ENCODE measurements around the gene HCFC1R1. TPM values are rescaled to one million over a fixed set of nuclear protein-coding genes. Genes with fewer than 3 reads are reported as not detected.
"Not testable (repeated sequence)": the region's sequence is repeated elsewhere in the genome, so short reads cannot be mapped to it uniquely, and the experiment has no call there.

Gene HCFC1R1
- polyA plus RNA-seq, 1 of the 3 experiments (the other 2 are of a cell fraction), result 54.9 TPM

DNA sequence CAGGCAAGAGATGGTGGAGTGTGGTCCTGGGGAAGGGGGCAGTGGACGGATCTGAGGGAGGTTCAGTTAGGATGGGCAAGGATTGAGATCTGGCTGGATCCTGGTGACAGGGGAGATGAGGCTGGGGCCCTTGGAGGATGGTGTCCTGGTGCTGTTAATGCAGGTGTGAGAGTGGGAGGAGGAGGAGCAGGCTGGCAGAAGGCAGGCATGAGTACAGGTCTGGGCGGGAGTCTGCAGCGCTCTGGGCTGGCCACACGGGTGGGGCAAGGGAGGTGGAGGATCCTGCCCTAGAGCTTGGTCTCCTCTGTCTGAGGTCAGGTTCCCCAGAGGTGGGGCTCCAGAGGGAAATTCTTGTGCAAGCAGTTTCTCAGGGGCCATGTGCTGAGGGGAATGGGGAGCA lies 48.4 kb upstream of the HCFC1R1 start:
- POLR2A ChIA-PET; H3K4me1 ChIP-seq (ENCODE audit: control insufficient read depth in 1 of 2, insufficient read depth in 2 of 2, low read depth in 1 of 2, low read length in 1 of 2); H4K20me1 ChIP-seq (ENCODE audit: insufficient read depth); H3K9me3 ChIP-seq; H3F3A ChIP-seq (replicated peaks; ENCODE audit: insufficient read depth); H2AFZ ChIP-seq (ENCODE audit: low read depth); H3K27ac ChIP-seq (ENCODE audit: low read depth in 2 of 2, low read length in 1 of 2); H3K9me2 ChIP-seq; H3K36me3 ChIP-seq (replicated peaks in 1 of 2; ENCODE audit: control insufficient read depth in 1 of 2, insufficient read depth in 2 of 2, low read length in 1 of 2); H3K4me3 ChIP-seq (ENCODE audit: low read depth in 2 of 2, low read length in 1 of 2); H3K4me2 ChIP-seq; H3K9ac ChIP-seq; CTCF ChIA-PET; H3K79me2 ChIP-seq (ENCODE audit: insufficient read depth); DNase-seq: not testable (repeated sequence)
- H3K27me3 ChIP-seq (ENCODE audit: insufficient read depth), result peaks cover 20% of the 10 kb centered on the region
- WGBS (ENCODE audit: low lambda C conversion rate), result 59% methylated on average over 4 of the region's 4 CpGs

DNA sequence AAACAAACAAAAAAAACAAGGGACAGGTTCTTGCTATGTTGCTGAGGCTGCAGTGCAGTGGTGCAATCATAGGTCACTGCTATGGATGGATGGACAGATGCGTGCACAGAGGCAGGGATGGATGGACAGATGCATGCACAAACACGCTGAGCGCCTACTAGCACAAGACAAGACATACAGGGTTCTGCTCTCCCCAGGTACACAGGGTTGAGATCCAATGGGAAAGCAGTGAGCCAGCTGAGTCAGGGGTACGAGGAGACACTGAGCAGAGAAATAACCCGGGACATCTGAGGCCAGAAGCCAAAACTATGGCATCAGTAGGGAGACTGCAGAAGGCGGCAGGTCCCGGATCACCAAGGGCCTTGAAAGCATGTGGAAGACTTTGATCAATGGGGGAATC lies 47.9 kb upstream of the HCFC1R1 start:
- no peak overlapping the region for H3K4me3 ChIP-seq (ENCODE audit: low read depth in 2 of 2, low read length in 1 of 2)
- ChIA-PET CTCF (interaction anchor here (2.9 kb wide), 1 partner anchor 13 kb away, joined by 12 read pairs; no protein-coding TSS in a partner anchor), POLR2A (no interaction called here)
- no peaks in the 10 kb centered on the region for H3K4me1 ChIP-seq (ENCODE audit: control insufficient read depth in 1 of 2, insufficient read depth in 2 of 2, low read depth in 1 of 2, low read length in 1 of 2)
- whole genome bisulfite sequencing (ENCODE audit: low lambda C conversion rate), result 80% methylated on average over 7 of the region's 7 CpGs
- H3K36me3 ChIP-seq (replicated peaks in 1 of 2; ENCODE audit: control insufficient read depth in 1 of 2, insufficient read depth in 2 of 2, low read length in 1 of 2), result no peaks in the 10 kb centered on the region
- H3K4me2 ChIP-seq, result no peak overlapping the region
- TF ChIP-seq TAF1 (IDR thresholded peaks at IDR 0.05; ENCODE audit: borderline replicate concordance, low read depth, low read length) (no peak), RFX5 (IDR thresholded peaks at IDR 0.05; ENCODE audit: low read length) (no peak), TCF12 (IDR thresholded peaks at IDR 0.05) (no peak), NFIC (IDR thresholded peaks at IDR 0.05; ENCODE audit: borderline replicate concordance) (no peak), CHD2 (IDR thresholded peaks at IDR 0.05; ENCODE audit: low read length, partially characterized antibody) (no peak), RAD21 (IDR thresholded peaks at IDR 0.05; ENCODE audit: low read length) (no peak), TEAD4 (IDR thresholded peaks at IDR 0.05; ENCODE audit: borderline replicate concordance, insufficient read depth) (no peak), FOXM1 (IDR thresholded peaks at IDR 0.05; ENCODE audit: low read depth) (no peak), GABPA (IDR thresholded peaks at IDR 0.05; ENCODE audit: low read depth) (no peak), EZH2phosphoT487 (IDR thresholded peaks at IDR 0.05; ENCODE audit: borderline replicate concordance, low read depth) (no peak)
- TF ChIP-seq, protein P1, sequence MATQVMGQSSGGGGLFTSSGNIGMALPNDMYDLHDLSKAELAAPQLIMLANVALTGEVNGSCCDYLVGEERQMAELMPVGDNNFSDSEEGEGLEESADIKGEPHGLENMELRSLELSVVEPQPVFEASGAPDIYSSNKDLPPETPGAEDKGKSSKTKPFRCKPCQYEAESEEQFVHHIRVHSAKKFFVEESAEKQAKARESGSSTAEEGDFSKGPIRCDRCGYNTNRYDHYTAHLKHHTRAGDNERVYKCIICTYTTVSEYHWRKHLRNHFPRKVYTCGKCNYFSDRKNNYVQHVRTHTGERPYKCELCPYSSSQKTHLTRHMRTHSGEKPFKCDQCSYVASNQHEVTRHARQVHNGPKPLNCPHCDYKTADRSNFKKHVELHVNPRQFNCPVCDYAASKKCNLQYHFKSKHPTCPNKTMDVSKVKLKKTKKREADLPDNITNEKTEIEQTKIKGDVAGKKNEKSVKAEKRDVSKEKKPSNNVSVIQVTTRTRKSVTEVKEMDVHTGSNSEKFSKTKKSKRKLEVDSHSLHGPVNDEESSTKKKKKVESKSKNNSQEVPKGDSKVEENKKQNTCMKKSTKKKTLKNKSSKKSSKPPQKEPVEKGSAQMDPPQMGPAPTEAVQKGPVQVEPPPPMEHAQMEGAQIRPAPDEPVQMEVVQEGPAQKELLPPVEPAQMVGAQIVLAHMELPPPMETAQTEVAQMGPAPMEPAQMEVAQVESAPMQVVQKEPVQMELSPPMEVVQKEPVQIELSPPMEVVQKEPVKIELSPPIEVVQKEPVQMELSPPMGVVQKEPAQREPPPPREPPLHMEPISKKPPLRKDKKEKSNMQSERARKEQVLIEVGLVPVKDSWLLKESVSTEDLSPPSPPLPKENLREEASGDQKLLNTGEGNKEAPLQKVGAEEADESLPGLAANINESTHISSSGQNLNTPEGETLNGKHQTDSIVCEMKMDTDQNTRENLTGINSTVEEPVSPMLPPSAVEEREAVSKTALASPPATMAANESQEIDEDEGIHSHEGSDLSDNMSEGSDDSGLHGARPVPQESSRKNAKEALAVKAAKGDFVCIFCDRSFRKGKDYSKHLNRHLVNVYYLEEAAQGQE (IDR thresholded peaks at IDR 0.05; ENCODE audit: low read depth, low read length), result no peak
- TF ChIP-seq, protein P2, sequence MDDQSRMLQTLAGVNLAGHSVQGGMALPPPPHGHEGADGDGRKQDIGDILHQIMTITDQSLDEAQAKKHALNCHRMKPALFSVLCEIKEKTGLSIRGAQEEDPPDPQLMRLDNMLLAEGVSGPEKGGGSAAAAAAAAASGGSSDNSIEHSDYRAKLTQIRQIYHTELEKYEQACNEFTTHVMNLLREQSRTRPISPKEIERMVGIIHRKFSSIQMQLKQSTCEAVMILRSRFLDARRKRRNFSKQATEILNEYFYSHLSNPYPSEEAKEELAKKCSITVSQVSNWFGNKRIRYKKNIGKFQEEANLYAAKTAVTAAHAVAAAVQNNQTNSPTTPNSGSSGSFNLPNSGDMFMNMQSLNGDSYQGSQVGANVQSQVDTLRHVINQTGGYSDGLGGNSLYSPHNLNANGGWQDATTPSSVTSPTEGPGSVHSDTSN (IDR thresholded peaks at IDR 0.05), result no peak
- TF ChIP-seq, protein P3, sequence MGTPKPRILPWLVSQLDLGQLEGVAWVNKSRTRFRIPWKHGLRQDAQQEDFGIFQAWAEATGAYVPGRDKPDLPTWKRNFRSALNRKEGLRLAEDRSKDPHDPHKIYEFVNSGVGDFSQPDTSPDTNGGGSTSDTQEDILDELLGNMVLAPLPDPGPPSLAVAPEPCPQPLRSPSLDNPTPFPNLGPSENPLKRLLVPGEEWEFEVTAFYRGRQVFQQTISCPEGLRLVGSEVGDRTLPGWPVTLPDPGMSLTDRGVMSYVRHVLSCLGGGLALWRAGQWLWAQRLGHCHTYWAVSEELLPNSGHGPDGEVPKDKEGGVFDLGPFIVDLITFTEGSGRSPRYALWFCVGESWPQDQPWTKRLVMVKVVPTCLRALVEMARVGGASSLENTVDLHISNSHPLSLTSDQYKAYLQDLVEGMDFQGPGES (IDR thresholded peaks at IDR 0.05; ENCODE audit: low read depth, low read length), result no peak
- TF ChIP-seq, protein P4, sequence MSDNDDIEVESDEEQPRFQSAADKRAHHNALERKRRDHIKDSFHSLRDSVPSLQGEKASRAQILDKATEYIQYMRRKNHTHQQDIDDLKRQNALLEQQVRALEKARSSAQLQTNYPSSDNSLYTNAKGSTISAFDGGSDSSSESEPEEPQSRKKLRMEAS (IDR thresholded peaks at IDR 0.05; ENCODE audit: low read depth), result no peak
- TF ChIP-seq, protein P5, sequence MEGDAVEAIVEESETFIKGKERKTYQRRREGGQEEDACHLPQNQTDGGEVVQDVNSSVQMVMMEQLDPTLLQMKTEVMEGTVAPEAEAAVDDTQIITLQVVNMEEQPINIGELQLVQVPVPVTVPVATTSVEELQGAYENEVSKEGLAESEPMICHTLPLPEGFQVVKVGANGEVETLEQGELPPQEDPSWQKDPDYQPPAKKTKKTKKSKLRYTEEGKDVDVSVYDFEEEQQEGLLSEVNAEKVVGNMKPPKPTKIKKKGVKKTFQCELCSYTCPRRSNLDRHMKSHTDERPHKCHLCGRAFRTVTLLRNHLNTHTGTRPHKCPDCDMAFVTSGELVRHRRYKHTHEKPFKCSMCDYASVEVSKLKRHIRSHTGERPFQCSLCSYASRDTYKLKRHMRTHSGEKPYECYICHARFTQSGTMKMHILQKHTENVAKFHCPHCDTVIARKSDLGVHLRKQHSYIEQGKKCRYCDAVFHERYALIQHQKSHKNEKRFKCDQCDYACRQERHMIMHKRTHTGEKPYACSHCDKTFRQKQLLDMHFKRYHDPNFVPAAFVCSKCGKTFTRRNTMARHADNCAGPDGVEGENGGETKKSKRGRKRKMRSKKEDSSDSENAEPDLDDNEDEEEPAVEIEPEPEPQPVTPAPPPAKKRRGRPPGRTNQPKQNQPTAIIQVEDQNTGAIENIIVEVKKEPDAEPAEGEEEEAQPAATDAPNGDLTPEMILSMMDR (IDR thresholded peaks at IDR 0.05), result no peak
- peaks cover 15% of the 10 kb centered on the region for H3K27me3 ChIP-seq (ENCODE audit: insufficient read depth)
- no peaks in the 10 kb centered on the region for H3K9me2 ChIP-seq
- H3K79me2 ChIP-seq (ENCODE audit: insufficient read depth), result no peaks in the 10 kb centered on the region
- H3K9me3 ChIP-seq, result no peaks in the 10 kb centered on the region
- no peak overlapping the region for H3K9ac ChIP-seq
- no peak overlapping the region for H3K27ac ChIP-seq (ENCODE audit: low read depth in 2 of 2, low read length in 1 of 2)
- no peaks in the 10 kb centered on the region for H4K20me1 ChIP-seq (ENCODE audit: insufficient read depth)
- DNase-seq, result no peak
- H2AFZ ChIP-seq (ENCODE audit: low read depth), result no peak overlapping the region
- no peaks in the 10 kb centered on the region for H3F3A ChIP-seq (replicated peaks; ENCODE audit: insufficient read depth)
